UCSD-AML1 (cell line): Measurements from ENCODE around the gene B9D2.
A peak's percentile ranks its signal among the peaks of the same experiment; 100 is the strongest.

Experiments
- DNase-seq: peaks from one replicate; lab custom pipeline; 2025; ENCODE audit not compliant: unreplicated experiment; lab: John Stamatoyannopoulos, UW

The B9D2 gene

GRCh38 chr19:41330481-41330880 is 33.5 kb downstream of the B9D2 start:
- DNase-seq = no peak

- DNase-seq = peak; percentile 67
Measured at GRCh38 chr19:41328842-41329225, 35.1 kb downstream of the B9D2 start.

GRCh38 chr19:41328157-41328841 is 35.6 kb downstream of the B9D2 start:
- DNase-seq = peak; percentile 67

- DNase-seq = peak; percentile 99
Measured at GRCh38 chr19:41327576-41328156, 36.3 kb downstream of the B9D2 start.

GRCh38 chr19:41327076-41327575 is 36.8 kb downstream of the B9D2 start:
- DNase-seq = no peak

GRCh38 chr19:41325947-41326706 is 37.8 kb downstream of the B9D2 start:
- no peak for DNase-seq

GRCh38 chr19:41325640-41325946 is 38.4 kb downstream of the B9D2 start:
- no peak for DNase-seq

- DNase-seq = peak; percentile 71
Measured at GRCh38 chr19:41324921-41325639, 38.9 kb downstream of the B9D2 start.

GRCh38 chr19:41324231-41324702 is 39.7 kb downstream of the B9D2 start:
- DNase-seq = no peak

GRCh38 chr19:41323430-41324125 is 40.4 kb downstream of the B9D2 start:
- peak; percentile 90 for DNase-seq

- no peak for DNase-seq
Measured at GRCh38 chr19:41323023-41323422, 40.9 kb downstream of the B9D2 start.

- DNase-seq = no peak
Measured at GRCh38 chr19:41322451-41322850, 41.5 kb downstream of the B9D2 start.

GRCh38 chr19:41321600-41322270 is 42.2 kb downstream of the B9D2 start:
- peak; percentile 43 for DNase-seq

- no peak for DNase-seq
Measured at GRCh38 chr19:41321204-41321599, 42.7 kb downstream of the B9D2 start.

- no peak for DNase-seq
Measured at GRCh38 chr19:41320568-41320967, 43.4 kb downstream of the B9D2 start.

GRCh38 chr19:41320185-41320518 is 43.8 kb downstream of the B9D2 start:
- DNase-seq = no peak

- DNase-seq = no peak
Measured at GRCh38 chr19:41319500-41320184, 44.3 kb downstream of the B9D2 start.

GRCh38 chr19:41318696-41319499 is 45.1 kb downstream of the B9D2 start:
- no peak for DNase-seq

GRCh38 chr19:41316306-41316920 is 47.5 kb downstream of the B9D2 start:
- no peak for DNase-seq
